ENCODE data around the gene SPTY2D1.

DNA sequence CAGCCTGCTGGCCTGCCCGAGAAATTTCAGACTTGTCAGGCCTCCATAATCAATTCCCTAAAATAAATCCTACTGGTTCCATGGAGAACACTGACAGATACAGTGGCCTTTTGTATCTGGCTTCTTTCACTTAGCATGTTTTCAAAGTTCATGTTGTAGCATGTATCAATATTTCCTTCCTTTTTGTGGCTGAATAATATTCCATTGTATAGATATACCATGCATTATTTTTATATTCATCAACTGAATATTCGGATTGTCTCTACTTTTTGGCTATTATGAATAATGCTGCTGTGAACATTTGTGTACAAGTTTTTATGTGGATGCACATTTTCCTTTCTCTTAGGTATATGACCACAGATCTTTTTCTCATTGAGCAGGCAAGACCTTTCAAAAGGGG, 10.4 kb downstream of the SPTY2D1 start:
- TF ChIP-seq ZNF274 (IDR thresholded peaks at IDR 0.05; ENCODE audit: low read depth, low read length) = no peak
- no peak for TF ChIP-seq SUZ12 (IDR thresholded peaks at IDR 0.05; ENCODE audit: extremely low read depth, insufficient read depth, insufficient read length)

Measured in NT2/D1 (cell line).